ENCODE data around the gene NFAM1.

- TF ChIP-seq, protein P1, sequence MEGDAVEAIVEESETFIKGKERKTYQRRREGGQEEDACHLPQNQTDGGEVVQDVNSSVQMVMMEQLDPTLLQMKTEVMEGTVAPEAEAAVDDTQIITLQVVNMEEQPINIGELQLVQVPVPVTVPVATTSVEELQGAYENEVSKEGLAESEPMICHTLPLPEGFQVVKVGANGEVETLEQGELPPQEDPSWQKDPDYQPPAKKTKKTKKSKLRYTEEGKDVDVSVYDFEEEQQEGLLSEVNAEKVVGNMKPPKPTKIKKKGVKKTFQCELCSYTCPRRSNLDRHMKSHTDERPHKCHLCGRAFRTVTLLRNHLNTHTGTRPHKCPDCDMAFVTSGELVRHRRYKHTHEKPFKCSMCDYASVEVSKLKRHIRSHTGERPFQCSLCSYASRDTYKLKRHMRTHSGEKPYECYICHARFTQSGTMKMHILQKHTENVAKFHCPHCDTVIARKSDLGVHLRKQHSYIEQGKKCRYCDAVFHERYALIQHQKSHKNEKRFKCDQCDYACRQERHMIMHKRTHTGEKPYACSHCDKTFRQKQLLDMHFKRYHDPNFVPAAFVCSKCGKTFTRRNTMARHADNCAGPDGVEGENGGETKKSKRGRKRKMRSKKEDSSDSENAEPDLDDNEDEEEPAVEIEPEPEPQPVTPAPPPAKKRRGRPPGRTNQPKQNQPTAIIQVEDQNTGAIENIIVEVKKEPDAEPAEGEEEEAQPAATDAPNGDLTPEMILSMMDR (IDR thresholded peaks at IDR 0.05 in 8 of 11, conservative IDR thresholded peaks at IDR 0.05 in 3 of 11): no peak
- TF ChIP-seq POLR2A (IDR thresholded peaks at IDR 0.05) (no peak), POLR2AphosphoS5 (IDR thresholded peaks at IDR 0.05) (no peak)
Observed at GRCh38 chr22:42401535-42402334, 30.5 kb downstream of the NFAM1 start.
